ENCODE data around the gene ZBTB21. TPM values are rescaled to one million over a fixed set of nuclear protein-coding genes. Genes with fewer than 3 reads are reported as not detected.

The ZBTB21 gene
- total RNA-seq, 4 donors from 2014 or later, result 6.1 to 20.4 (median 14.1) TPM

GRCh38 chr21:41948078-41948895 lies 61.9 kb downstream of the ZBTB21 start:
- no peak for TF ChIP-seq POLR2A (IDR thresholded peaks at IDR 0.05)
- TF ChIP-seq CTCF (IDR thresholded peaks at IDR 0.05), result no peak
- H3K4me1 ChIP-seq, result peaks cover 0 to 19% (median 1%) of the 10 kb centered on the region in 4 donors
- no peaks in the 10 kb centered on the region for H3K9me3 ChIP-seq
- no peaks in the 10 kb centered on the region for H3K36me3 ChIP-seq
- H3K4me3 ChIP-seq, result no peak overlapping the region
- H3K27me3 ChIP-seq, result no peaks in the 10 kb centered on the region
- H3K27ac ChIP-seq, result peak overlapping the region in 1 of 4 donors; percentile 49
- DNase-seq, result peak in 1 of 3 donors; percentile 20

GRCh38 chr21:41945982-41946381 lies 64.2 kb downstream of the ZBTB21 start:
- H3K4me1 ChIP-seq, result no peaks in the 10 kb centered on the region
- H3K4me3 ChIP-seq, result no peak overlapping the region
- no peaks in the 10 kb centered on the region for H3K9me3 ChIP-seq
- no peaks in the 10 kb centered on the region for H3K36me3 ChIP-seq
- H3K27me3 ChIP-seq, result no peaks in the 10 kb centered on the region
- no peak for TF ChIP-seq POLR2A (IDR thresholded peaks at IDR 0.05)
- no peak for TF ChIP-seq CTCF (IDR thresholded peaks at IDR 0.05)
- peak in 1 of 3 donors; percentile 12 for DNase-seq
- no peak overlapping the region for H3K27ac ChIP-seq

GRCh38 chr21:41943851-41944250 lies 66.3 kb downstream of the ZBTB21 start:
- DNase-seq, result no peak
- Histone ChIP-seq H3K27ac (no peak overlapping the region), H3K9me3 (no peaks in the 10 kb centered on the region), H3K4me3 (no peak overlapping the region), H3K36me3 (peaks cover 0 to 4% (median 0%) of the 10 kb centered on the region in 3 donors), H3K27me3 (no peaks in the 10 kb centered on the region), H3K4me1 (no peaks in the 10 kb centered on the region)
- TF ChIP-seq POLR2A (IDR thresholded peaks at IDR 0.05), result no peak
- no peak for TF ChIP-seq CTCF (IDR thresholded peaks at IDR 0.05)

- Histone ChIP-seq H3K36me3 (peaks cover 0 to 4% (median 0%) of the 10 kb centered on the region in 3 donors), H3K4me1 (no peaks in the 10 kb centered on the region), H3K27ac (no peak overlapping the region), H3K4me3 (no peak overlapping the region), H3K27me3 (no peaks in the 10 kb centered on the region), H3K9me3 (no peaks in the 10 kb centered on the region)
- no peak for DNase-seq
- no peak for TF ChIP-seq POLR2A (IDR thresholded peaks at IDR 0.05)
Observed at GRCh38 chr21:41942457-41942856, 67.7 kb downstream of the ZBTB21 start.

- H3K27ac ChIP-seq, result no peak overlapping the region
- H3K36me3 ChIP-seq, result peaks cover 0 to 4% (median 0%) of the 10 kb centered on the region in 3 donors
- no peaks in the 10 kb centered on the region for H3K4me1 ChIP-seq
- no peaks in the 10 kb centered on the region for H3K9me3 ChIP-seq
- H3K4me3 ChIP-seq, result no peak overlapping the region
- no peak for DNase-seq
- TF ChIP-seq POLR2A (IDR thresholded peaks at IDR 0.05) (no peak), CTCF (IDR thresholded peaks at IDR 0.05) (no peak)
- H3K27me3 ChIP-seq, result no peaks in the 10 kb centered on the region
Observed at GRCh38 chr21:41941941-41942340, 68.2 kb downstream of the ZBTB21 start.

- DNase-seq, result no peak
- Histone ChIP-seq H3K36me3 (peaks cover 0 to 4% (median 0%) of the 10 kb centered on the region in 3 donors), H3K9me3 (no peaks in the 10 kb centered on the region), H3K27ac (no peak overlapping the region), H3K27me3 (no peaks in the 10 kb centered on the region), H3K4me3 (no peak overlapping the region), H3K4me1 (no peaks in the 10 kb centered on the region)
- TF ChIP-seq CTCF (IDR thresholded peaks at IDR 0.05) (no peak), POLR2A (IDR thresholded peaks at IDR 0.05) (no peak)
Observed at GRCh38 chr21:41940431-41940830, 69.7 kb downstream of the ZBTB21 start.
